Upper lobe of left lung (tissue), 4 donors: Measurements from ENCODE around the gene LMNTD2.
A peak's percentile ranks its signal among the peaks of the same experiment; 100 is the strongest.

Source experiments
- CTCF ChIP-seq, 6 experiments: fragments of 450-650 bp in 4 of 6; fragments of 200-600 bp in 2 of 6; sonication (generic) in 2 of 6; IDR thresholded peaks; one replicate each; pipeline ENCODE4 v1.5.1; 2016 to 2019; ENCODE audit warnings: antibody characterized with exemption in 6 of 6
- EP300 ChIP-seq, 4 donors: sonication (generic); formaldehyde crosslinking; IDR thresholded peaks; one replicate each; pipeline ENCODE4 v1.5.1; 2017; ENCODE audit warnings: antibody characterized with exemption in 4 of 4, control low read depth in 2 of 4
- POLR2A ChIP-seq, 4 donors: fragments of 450-650 bp; IDR thresholded peaks; one replicate each; pipeline ENCODE4 v1.5.1; 2016 to 2017; ENCODE audit warnings: antibody characterized with exemption in 4 of 4, mild to moderate bottlenecking in 2 of 4
- POLR2AphosphoS5 ChIP-seq, 2 donors: sonication (generic); formaldehyde crosslinking; IDR thresholded peaks; one replicate each; pipeline ENCODE4 v1.5.1; 2017; ENCODE audit warnings: antibody characterized with exemption in 2 of 2

DNA sequence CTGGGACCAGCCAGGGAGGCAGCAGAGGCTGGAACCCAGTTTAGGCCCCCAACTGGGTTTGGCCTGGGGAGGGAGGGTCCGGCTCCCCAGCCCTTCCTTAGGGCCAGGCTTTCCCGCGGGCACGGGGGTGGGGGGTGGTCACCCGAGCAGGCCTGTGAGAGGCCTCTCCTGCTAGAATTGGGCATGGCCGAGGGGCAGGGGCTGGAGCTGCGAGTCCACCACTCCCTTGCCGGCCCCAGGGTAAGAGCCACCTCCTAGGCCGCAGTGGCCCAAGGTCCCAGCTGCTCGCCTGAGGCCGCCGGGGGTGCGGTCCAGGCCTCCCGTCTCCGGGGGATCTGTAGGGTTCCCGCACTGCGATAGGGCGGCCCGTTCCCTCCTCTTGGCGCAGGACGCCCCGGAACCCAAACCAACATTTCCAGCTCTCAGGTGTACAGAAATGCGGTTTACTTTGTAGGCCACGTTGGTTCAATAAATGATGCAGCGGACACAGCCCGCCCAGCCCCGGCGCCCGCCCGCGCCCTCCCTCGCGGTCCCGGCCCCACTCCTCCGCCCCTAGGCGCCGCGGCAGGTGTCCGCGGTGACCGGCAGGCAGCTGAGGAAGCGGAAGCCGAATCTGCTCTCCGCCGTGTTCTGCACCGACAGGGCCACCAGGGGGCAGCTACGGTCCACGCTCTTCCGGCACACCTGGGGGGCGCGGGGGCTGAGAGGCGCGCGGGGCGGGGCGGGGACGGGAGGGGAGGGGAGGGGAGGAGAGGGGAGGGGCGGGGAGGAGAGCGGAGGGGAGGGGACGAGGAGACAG is 5.9 kb downstream of the LMNTD2 start:
- no peak for TF ChIP-seq POLR2A (IDR thresholded peaks at IDR 0.05)
- peak; percentile 52 to 79 (median 68) for TF ChIP-seq CTCF (IDR thresholded peaks at IDR 0.05)
- TF ChIP-seq POLR2AphosphoS5 (IDR thresholded peaks at IDR 0.05) = no peak
- no peak for TF ChIP-seq EP300 (IDR thresholded peaks at IDR 0.05)
